ENCODE results near the gene TXNL4A.

TXNL4A gene

DNA sequence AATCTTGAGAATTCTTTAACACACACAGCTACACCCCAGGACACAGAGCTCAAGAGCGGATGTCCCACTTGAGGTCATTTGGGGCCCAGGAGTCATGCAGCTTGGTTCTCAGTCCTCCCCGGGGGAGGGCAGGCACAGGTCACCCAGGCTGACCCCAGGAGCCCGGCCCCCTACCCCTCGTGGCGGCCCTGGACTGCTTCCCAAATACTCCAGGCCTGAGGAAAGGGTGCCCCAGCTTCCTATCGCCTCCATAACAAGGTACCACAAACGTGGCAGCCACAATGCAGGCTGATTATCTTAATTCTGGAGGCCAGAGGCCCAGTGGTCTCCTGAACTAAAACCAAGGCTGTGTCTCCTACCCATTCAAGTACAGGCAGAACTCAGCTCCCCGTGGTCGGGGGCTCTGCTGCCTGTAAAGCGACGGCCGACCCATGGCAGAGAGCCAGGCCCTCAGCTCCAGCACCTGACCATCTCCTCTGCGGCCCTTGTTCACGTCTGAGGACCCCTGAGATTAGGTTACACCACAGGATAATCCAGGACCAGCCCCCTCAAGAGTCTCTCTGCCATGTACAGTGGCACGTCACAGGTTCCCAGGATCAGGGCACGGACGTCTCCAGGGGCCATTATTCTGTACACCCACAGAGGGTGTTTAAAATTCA lies 47.4 kb downstream of the TXNL4A start:
- Histone ChIP-seq H3K27me3 (ENCODE audit: insufficient read depth, poor library complexity, severe bottlenecking) (no peaks in the 10 kb centered on the region), H3K27ac (replicated peaks) (no peak overlapping the region), H3K4me3 (replicated peaks; ENCODE audit: insufficient read depth, low read length) (no peak overlapping the region)
- no peak for DNase-seq (ENCODE audit: low read depth in 1 of 2, low spot score in 1 of 2)
- TF ChIP-seq REST (IDR thresholded peaks at IDR 0.05; ENCODE audit: insufficient replicate concordance, low read depth) = no peak
- no peak for TF ChIP-seq CTCF (IDR thresholded peaks at IDR 0.05; ENCODE audit: insufficient read depth, low read length)
- TF ChIP-seq SPI1 (IDR thresholded peaks at IDR 0.05; ENCODE audit: borderline replicate concordance, low read depth) = no peak
- TF ChIP-seq GABPA (IDR thresholded peaks at IDR 0.05; ENCODE audit: low read depth) = no peak
- no peak for TF ChIP-seq POLR2AphosphoS5 (IDR thresholded peaks at IDR 0.05; ENCODE audit: low read depth)

DNA sequence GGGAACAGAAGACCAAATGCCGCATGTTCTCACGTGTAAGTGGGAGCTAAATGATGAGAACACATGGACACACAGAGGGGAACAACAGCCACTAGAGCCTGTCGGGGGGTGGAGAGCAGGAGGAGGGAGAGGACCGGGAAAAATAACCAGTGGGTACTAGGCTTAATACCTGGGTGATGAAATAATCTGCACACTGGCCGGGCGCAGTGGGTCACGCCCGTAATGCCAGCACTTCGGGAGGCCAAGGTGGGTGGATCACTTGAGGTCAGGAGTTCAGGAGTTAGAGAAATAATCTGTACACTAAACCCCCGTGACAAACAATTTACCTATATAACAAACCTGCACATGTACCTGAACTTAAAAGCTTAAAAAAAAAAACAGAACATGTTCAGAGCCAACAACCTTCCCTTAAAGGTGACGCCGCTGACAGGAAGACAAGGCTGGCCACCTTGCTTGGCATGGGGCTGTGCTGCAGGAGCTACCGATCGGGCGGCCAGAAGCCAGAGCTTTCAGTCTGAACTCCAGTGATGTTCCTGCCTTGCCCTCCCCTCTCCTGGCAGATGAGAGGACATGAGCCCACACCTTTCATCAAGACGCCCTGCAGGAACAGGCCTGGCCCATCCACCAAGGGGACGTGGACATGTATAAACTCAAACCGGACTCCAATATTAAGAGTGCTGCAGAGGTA lies 48.1 kb downstream of the TXNL4A start:
- no peak for DNase-seq (ENCODE audit: low read depth in 1 of 2, low spot score in 1 of 2)
- Histone ChIP-seq H3K27ac (replicated peaks) (no peak overlapping the region), H3K4me3 (replicated peaks; ENCODE audit: insufficient read depth, low read length) (no peak overlapping the region), H3K27me3 (ENCODE audit: insufficient read depth, poor library complexity, severe bottlenecking) (no peaks in the 10 kb centered on the region)
- no peak for TF ChIP-seq GABPA (IDR thresholded peaks at IDR 0.05; ENCODE audit: low read depth)
- no peak for TF ChIP-seq SPI1 (IDR thresholded peaks at IDR 0.05; ENCODE audit: borderline replicate concordance, low read depth)
- no peak for TF ChIP-seq REST (IDR thresholded peaks at IDR 0.05; ENCODE audit: insufficient replicate concordance, low read depth)
- no peak for TF ChIP-seq POLR2AphosphoS5 (IDR thresholded peaks at IDR 0.05; ENCODE audit: low read depth)
- no peak for TF ChIP-seq CTCF (IDR thresholded peaks at IDR 0.05; ENCODE audit: insufficient read depth, low read length)

DNA sequence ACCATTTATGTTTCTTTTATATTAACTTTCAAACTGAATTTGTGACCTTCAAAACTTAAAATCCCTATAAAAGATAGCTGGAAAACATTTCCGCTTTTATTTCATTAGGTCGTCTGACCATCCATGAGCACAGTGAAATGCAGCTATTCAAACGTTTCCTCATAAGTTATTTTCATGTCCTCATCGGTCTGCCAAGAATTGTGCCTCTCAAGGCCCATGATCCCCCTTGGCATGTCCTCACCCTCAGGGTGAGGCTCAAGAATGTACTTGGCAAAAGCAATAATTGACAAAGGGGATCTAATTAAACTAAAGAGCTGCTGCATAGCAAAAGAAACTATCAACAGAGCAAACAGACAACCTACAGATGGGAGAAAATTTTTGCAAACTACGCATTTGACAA lies 49.3 kb downstream of the TXNL4A start:
- H3K4me3 ChIP-seq (replicated peaks; ENCODE audit: insufficient read depth, low read length) = no peak overlapping the region
- TF ChIP-seq GABPA (IDR thresholded peaks at IDR 0.05; ENCODE audit: low read depth) (no peak), SPI1 (IDR thresholded peaks at IDR 0.05; ENCODE audit: borderline replicate concordance, low read depth) (no peak), REST (IDR thresholded peaks at IDR 0.05; ENCODE audit: insufficient replicate concordance, low read depth) (no peak), POLR2AphosphoS5 (IDR thresholded peaks at IDR 0.05; ENCODE audit: low read depth) (no peak), CTCF (IDR thresholded peaks at IDR 0.05; ENCODE audit: insufficient read depth, low read length) (no peak)
- H3K27ac ChIP-seq (replicated peaks) = no peak overlapping the region
- DNase-seq (ENCODE audit: low read depth in 1 of 2, low spot score in 1 of 2) = no peak
- no peaks in the 10 kb centered on the region for H3K27me3 ChIP-seq (ENCODE audit: insufficient read depth, poor library complexity, severe bottlenecking)

All from HL-60 (cell line).